Cardiac fibroblast (primary cell): ENCODE results near the gene MEX3A.

Experiments
- DNase-seq, 2 donors: peaks; one replicate each; pipeline versions ENCODE4 v3.0.0 to v3.0.0-alpha.2; 2010; ENCODE audit warnings: low read depth in 2 of 2
- H3K4me3 ChIP-seq, 2 donors: replicated peaks in 1 of 2; 1 replicate in 1 of 2; 2 replicates in 1 of 2; pipeline ENCODE4 v1.5.1; 2011; ENCODE audit warnings: low read depth in 2 of 2, low read length in 2 of 2, mild to moderate bottlenecking in 2 of 2, moderate library complexity in 1 of 2
- TF ChIP-seq, protein P1 (sequence below): IDR thresholded peaks from one replicate; pipeline ENCODE4 v1.5.1; 2011; ENCODE audit warnings: low read depth, mild to moderate bottlenecking, low read length, inconsistent platforms

Gene MEX3A, protein sequence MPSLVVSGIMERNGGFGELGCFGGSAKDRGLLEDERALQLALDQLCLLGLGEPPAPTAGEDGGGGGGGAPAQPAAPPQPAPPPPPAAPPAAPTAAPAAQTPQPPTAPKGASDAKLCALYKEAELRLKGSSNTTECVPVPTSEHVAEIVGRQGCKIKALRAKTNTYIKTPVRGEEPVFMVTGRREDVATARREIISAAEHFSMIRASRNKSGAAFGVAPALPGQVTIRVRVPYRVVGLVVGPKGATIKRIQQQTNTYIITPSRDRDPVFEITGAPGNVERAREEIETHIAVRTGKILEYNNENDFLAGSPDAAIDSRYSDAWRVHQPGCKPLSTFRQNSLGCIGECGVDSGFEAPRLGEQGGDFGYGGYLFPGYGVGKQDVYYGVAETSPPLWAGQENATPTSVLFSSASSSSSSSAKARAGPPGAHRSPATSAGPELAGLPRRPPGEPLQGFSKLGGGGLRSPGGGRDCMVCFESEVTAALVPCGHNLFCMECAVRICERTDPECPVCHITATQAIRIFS

DNA sequence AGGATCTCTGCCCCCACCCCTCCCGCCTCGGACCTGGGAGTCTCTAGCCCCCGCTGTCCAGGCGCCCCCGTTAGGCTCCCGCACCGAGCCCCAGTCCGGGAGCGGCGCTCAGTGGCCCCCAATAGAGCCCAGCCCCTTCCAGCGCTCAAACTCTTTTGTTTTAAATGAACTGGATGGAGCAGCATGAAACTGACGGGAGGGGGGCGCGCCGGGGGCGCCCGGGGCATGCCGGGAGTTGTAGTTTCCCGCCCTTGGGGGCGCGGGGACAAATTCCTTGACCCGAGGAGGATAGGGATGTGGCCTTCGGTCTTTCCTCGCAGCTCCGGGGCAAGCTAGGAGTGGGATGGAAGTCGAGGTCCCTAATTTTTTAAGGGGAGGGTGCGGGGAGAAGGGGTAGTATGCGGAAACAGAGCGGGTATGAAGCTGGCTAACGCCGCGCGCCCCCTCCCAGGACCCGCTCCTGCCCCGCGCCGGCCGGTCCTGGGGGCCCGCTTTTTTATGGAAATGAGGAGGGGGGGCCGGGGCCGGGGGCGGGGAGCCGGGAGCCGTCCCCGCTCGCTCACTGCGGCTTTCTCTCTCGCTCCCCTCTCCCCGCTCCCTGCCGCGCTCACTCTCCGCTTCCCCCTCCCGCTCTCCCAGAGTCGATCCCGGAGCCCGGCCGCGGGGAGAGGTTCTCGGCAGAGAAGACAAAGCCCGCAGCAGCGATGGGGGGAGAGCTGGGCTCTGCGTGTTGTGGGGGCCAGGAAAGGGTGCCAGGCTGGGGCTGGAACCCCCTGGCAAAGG, at the start of gene MEX3A:
TSS of gene MEX3A (minus strand) at position 157 of the 783 bp plus-strand sequence. CDS start 467 bp downstream, outside the sequence.
- DNase-seq, result peak; percentile 65 to 77
- TF ChIP-seq, protein P1, sequence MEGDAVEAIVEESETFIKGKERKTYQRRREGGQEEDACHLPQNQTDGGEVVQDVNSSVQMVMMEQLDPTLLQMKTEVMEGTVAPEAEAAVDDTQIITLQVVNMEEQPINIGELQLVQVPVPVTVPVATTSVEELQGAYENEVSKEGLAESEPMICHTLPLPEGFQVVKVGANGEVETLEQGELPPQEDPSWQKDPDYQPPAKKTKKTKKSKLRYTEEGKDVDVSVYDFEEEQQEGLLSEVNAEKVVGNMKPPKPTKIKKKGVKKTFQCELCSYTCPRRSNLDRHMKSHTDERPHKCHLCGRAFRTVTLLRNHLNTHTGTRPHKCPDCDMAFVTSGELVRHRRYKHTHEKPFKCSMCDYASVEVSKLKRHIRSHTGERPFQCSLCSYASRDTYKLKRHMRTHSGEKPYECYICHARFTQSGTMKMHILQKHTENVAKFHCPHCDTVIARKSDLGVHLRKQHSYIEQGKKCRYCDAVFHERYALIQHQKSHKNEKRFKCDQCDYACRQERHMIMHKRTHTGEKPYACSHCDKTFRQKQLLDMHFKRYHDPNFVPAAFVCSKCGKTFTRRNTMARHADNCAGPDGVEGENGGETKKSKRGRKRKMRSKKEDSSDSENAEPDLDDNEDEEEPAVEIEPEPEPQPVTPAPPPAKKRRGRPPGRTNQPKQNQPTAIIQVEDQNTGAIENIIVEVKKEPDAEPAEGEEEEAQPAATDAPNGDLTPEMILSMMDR, result no peak
- H3K4me3 ChIP-seq, result peak within 1 kb of the TSS; percentile 73 to 79

DNA sequence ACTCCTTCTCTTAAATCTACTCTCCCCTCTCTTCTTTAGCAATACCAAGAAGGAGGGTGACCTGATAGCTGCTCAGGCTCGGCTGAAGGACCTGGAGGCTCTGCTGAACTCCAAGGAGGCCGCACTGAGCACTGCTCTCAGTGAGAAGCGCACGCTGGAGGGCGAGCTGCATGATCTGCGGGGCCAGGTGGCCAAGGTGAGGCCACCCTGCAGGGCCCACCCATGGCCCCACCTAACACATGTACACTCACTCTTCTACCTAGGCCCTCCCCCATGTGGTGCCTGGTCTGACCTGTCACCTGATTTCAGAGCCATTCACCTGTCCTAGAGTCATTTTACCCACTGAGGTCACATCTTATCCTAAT, 48.3 kb upstream of the MEX3A start:
- DNase-seq, result no peak
- TF ChIP-seq, protein P1, result no peak
- H3K4me3 ChIP-seq, result no peak overlapping the region

DNA sequence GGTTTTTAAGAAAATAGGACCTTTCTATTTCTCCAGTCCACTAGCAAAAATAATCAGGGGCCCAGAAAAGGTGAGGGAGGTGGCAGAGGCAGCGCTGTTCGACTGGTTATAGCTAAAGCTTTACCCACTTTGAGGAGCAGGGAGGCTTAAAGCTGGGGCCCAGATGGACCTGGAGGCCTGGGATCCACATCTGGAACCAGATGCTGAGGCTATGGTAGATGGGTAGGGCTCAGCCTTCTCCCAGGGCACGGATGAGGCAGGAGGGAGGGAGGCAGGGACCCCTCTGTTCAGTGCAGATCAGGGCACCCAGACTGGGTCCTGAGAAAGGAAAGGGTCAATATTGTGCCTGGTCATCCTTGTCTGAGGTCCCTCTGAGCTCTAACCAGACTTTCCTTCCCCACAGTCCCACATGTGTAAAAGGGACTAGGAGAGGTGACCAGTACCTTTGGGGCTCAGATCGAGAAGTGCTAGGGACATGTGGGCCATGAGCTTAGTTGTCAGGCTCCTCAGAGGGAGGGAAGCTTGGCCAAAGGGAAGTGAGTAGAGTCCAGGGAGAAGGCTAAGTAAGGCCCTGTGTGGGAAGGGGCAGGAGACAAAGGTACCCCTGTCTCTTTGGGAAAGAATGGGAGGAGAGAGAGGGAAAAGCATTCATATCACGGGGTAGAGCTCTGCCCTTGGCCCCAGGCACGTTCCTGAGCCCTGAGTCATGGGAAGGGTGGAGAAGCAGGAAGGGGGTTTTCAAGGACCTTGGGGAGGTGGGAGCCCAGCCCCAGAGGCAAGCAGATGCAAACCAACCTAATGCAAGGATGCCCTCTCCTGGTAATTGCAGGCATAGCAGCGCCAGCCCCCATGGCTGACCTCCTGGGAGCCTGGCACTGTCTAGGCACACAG, 47.7 kb upstream of the MEX3A start:
- TF ChIP-seq, protein P1, result peak; percentile 98
- H3K4me3 ChIP-seq, result peak overlapping the region in 1 of 2 donors; percentile 1
- peak; percentile 98 for DNase-seq

DNA sequence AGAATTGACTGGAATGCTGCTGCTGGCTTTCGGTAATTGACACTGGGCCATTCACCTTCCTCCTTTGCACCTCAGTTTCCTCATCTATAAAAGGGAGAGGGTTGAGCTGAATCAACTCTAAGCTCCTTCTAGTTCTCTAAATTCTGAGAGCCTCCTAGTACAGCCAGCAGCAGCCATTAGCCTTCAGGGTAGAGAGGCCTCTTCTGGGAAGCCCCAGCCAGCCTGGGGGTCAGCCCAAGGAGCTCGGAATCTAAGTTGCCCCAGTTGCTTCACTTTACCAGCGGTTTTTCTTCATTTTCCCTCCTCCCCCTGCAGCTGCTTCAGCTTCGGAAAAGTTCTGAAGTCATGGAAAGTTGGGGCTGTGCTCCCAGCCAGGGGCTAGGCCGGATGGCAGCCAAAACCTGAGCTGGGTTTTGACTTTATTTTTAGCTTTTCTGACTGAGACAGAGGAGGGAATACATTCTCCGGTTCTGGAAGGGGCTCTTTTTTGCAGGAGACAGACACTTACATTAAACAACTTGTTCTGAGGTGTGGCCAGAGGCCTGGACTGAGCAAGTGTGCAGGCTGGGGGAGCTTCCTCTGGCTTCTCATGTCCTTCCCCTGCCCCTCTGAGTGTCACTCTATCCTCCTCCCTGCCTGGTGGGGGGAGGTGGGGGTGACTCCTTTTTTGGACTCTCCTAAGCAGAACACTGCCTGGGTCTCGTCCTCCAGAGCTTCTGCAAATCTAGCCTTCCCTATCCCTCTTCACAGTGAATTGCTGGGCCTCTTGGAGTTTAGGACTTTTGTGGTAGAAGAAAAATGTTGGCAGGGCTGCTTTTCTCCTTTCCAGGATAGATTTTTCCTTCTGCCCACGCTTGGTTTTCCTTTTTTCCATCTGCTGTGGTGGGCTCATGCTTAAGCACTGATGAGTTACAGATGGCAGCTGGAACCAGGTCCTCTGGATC, 46.7 kb upstream of the MEX3A start:
- peak overlapping the region in 1 of 2 donors; percentile 19 for H3K4me3 ChIP-seq
- DNase-seq, result peak; percentile 74 to 91
- TF ChIP-seq, protein P1, result no peak

DNA sequence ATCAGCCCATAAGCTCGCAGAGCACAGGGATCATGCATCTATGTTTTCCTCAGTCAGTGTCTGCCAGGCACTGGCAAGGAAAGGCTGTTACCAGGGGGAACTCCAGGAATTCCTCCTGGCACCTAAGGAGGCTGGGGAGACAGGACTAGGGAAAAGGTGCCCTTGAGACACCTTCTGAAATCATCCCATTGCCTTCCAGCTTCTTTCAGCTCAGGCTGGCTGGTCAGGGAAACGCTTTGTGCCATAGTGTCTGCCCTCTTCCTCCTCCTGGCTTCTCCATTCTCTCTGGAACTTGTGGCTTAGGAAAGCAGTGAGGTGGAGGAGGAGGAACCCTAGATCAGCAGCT, 46.0 kb upstream of the MEX3A start:
- H3K4me3 ChIP-seq, result no peak overlapping the region
- TF ChIP-seq, protein P1, result no peak

More for the DNA sequence above, 46.0 kb upstream of the MEX3A start:
- no peak for DNase-seq
